Measurements from ENCODE around the gene PRDM16.

The PRDM16 gene

DNA sequence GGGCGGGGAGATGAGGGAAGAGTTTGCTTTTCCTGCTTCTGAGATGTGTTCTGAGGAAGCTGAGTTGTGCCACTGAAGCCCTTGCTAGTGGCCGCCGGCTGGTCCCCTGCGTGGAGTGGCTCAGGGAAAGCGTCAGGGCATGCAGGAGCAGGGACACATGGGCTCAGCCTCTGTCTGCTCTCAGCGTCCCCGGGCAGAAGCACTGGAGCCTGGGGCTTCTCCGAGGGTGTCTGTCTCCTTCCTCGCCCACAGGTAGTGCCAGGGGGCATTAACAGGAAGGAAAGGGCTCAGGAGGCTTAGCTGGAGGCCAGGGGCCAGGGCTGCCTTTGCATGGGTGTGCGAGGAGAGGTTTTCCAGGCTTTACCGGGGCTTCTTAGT lies 7.3 kb downstream of the PRDM16 start:
- no peak overlapping the region for H3K27ac ChIP-seq (replicated peaks; ENCODE audit: low read length)
- H4K91ac ChIP-seq (ENCODE audit: low read depth, low read length, poor library complexity): no peak overlapping the region
- H2BK15ac ChIP-seq (ENCODE audit: low read length): peak overlapping the region; percentile 87
- H3K27me3 ChIP-seq (ENCODE audit: control insufficient read depth in 3 of 3, insufficient read depth in 3 of 3, low read depth in 1 of 3, low read length in 3 of 3): peaks cover 17 to 95% (median 40%) of the 10 kb centered on the region in 3 experiments
- no peak overlapping the region for H3K4ac ChIP-seq (ENCODE audit: low read length)
- H3K4me3 ChIP-seq (ENCODE audit: low read length in 2 of 2): no peak overlapping the region
- WGBS, 2 donors (ENCODE audit: extremely low coverage in 2 of 2, insufficient read length in 2 of 2, insufficient replicate concordance in 1 of 2): no CpG with 5 or more reads among the region's 11 CpGs
- no peaks in the 10 kb centered on the region for H3K9me3 ChIP-seq (replicated peaks in 1 of 2; ENCODE audit: control insufficient read depth in 2 of 2, insufficient read depth in 1 of 2, low read depth in 1 of 2, low read length in 2 of 2)
- peaks cover 0 to 42% of the 10 kb centered on the region in 2 donors for H3K4me1 ChIP-seq (ENCODE audit: control insufficient read depth in 2 of 2, insufficient read depth in 1 of 2, low read depth in 1 of 2, low read length in 2 of 2)
- peak overlapping the region; percentile 86 for H2AK5ac ChIP-seq (ENCODE audit: low read depth, low read length)
- peaks cover 31% of the 10 kb centered on the region for H3K79me1 ChIP-seq (ENCODE audit: low read depth, low read length)
- DNase-seq (ENCODE audit: low spot score): no peak
- H2AFZ ChIP-seq (ENCODE audit: low read length): no peak overlapping the region
- H3K23ac ChIP-seq (ENCODE audit: low read depth, low read length, poor library complexity): no peak overlapping the region
- no peak overlapping the region for H4K8ac ChIP-seq (ENCODE audit: low read depth, low read length)
- peak overlapping the region; percentile 91 for H3K18ac ChIP-seq (ENCODE audit: low read length)
- H3K36me3 ChIP-seq (replicated peaks in 1 of 2; ENCODE audit: control insufficient read depth in 2 of 2, insufficient read depth in 2 of 2, low read length in 2 of 2): no peaks in the 10 kb centered on the region
- peak overlapping the region; percentile 72 for H3K9ac ChIP-seq (ENCODE audit: low read depth, low read length, poor library complexity)
- H3K14ac ChIP-seq (ENCODE audit: low read length): no peak overlapping the region
- H2BK5ac ChIP-seq (ENCODE audit: low read length): peak overlapping the region; percentile 76
- H2BK120ac ChIP-seq (ENCODE audit: low read depth, low read length): peak overlapping the region; percentile 54
- H2BK12ac ChIP-seq (ENCODE audit: low read length): peak overlapping the region; percentile 99
- no peak overlapping the region for H3K4me2 ChIP-seq (ENCODE audit: insufficient read depth, low read length, poor library complexity, severe bottlenecking)

- Histone ChIP-seq H2AK5ac (ENCODE audit: low read depth, low read length) (peak overlapping the region; percentile 53), H3K27me3 (ENCODE audit: control insufficient read depth in 3 of 3, insufficient read depth in 3 of 3, low read depth in 1 of 3, low read length in 3 of 3) (peaks cover 17 to 95% (median 33%) of the 10 kb centered on the region in 3 experiments), H2BK5ac (ENCODE audit: low read length) (no peak overlapping the region), H3K9me3 (replicated peaks in 1 of 2; ENCODE audit: control insufficient read depth in 2 of 2, insufficient read depth in 1 of 2, low read depth in 1 of 2, low read length in 2 of 2) (no peaks in the 10 kb centered on the region), H3K4me2 (ENCODE audit: insufficient read depth, low read length, poor library complexity, severe bottlenecking) (no peak overlapping the region), H4K8ac (ENCODE audit: low read depth, low read length) (no peak overlapping the region), H3K79me1 (ENCODE audit: low read depth, low read length) (peaks cover 30% of the 10 kb centered on the region), H2BK15ac (ENCODE audit: low read length) (peak overlapping the region; percentile 82), H2AFZ (ENCODE audit: low read length) (no peak overlapping the region), H3K9ac (ENCODE audit: low read depth, low read length, poor library complexity) (no peak overlapping the region), H3K36me3 (replicated peaks in 1 of 2; ENCODE audit: control insufficient read depth in 2 of 2, insufficient read depth in 2 of 2, low read length in 2 of 2) (no peaks in the 10 kb centered on the region), H3K18ac (ENCODE audit: low read length) (peak overlapping the region; percentile 81), H3K14ac (ENCODE audit: low read length) (no peak overlapping the region), H3K4me1 (ENCODE audit: control insufficient read depth in 2 of 2, insufficient read depth in 1 of 2, low read depth in 1 of 2, low read length in 2 of 2) (peaks cover 0 to 39% of the 10 kb centered on the region in 2 donors), H2BK120ac (ENCODE audit: low read depth, low read length) (no peak overlapping the region), H4K91ac (ENCODE audit: low read depth, low read length, poor library complexity) (no peak overlapping the region), H3K27ac (replicated peaks; ENCODE audit: low read length) (no peak overlapping the region), H3K4me3 (ENCODE audit: low read length in 2 of 2) (no peak overlapping the region), H2BK12ac (ENCODE audit: low read length) (peak overlapping the region; percentile 6), H3K4ac (ENCODE audit: low read length) (peak overlapping the region; percentile 60), H3K23ac (ENCODE audit: low read depth, low read length, poor library complexity) (no peak overlapping the region)
- WGBS, 2 donors (ENCODE audit: extremely low coverage in 2 of 2, insufficient read length in 2 of 2, insufficient replicate concordance in 1 of 2): no CpG with 5 or more reads among the region's 9 CpGs
- DNase-seq (ENCODE audit: low spot score): no peak
These were observed 8.1 kb downstream of the PRDM16 start for GRCh38 chr1:3077081-3077480.

DNA sequence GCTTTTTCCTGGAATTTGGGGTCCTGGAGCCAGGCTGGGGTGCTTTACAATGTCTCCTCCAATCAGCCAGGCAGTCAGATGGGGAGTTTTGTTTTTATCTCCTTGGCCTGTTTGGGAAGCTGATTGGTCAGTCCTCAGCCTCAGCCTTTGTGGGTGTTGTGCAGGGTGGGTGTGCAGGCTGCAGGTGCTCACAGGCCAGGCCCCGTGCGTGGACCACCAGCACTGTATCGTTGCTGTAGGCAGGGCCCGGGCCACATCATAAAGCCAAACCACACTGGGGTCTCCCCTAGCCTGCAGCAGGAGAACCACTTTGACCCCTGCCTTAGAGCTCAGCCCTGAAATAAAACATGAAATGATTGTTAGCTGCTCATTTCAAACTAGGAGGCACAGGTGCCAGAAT lies 8.6 kb downstream of the PRDM16 start:
- no peak for DNase-seq (ENCODE audit: low spot score)
- Histone ChIP-seq H2BK120ac (ENCODE audit: low read depth, low read length) (no peak overlapping the region), H2BK15ac (ENCODE audit: low read length) (peak overlapping the region; percentile 82), H3K4me2 (ENCODE audit: insufficient read depth, low read length, poor library complexity, severe bottlenecking) (no peak overlapping the region), H2BK12ac (ENCODE audit: low read length) (no peak overlapping the region), H3K79me1 (ENCODE audit: low read depth, low read length) (peaks cover 27% of the 10 kb centered on the region), H2BK5ac (ENCODE audit: low read length) (no peak overlapping the region), H4K91ac (ENCODE audit: low read depth, low read length, poor library complexity) (no peak overlapping the region), H3K9me3 (replicated peaks in 1 of 2; ENCODE audit: control insufficient read depth in 2 of 2, insufficient read depth in 1 of 2, low read depth in 1 of 2, low read length in 2 of 2) (no peaks in the 10 kb centered on the region), H3K4me1 (ENCODE audit: control insufficient read depth in 2 of 2, insufficient read depth in 1 of 2, low read depth in 1 of 2, low read length in 2 of 2) (peaks cover 0 to 35% of the 10 kb centered on the region in 2 donors), H4K8ac (ENCODE audit: low read depth, low read length) (no peak overlapping the region), H2AFZ (ENCODE audit: low read length) (no peak overlapping the region), H3K4ac (ENCODE audit: low read length) (no peak overlapping the region), H3K36me3 (replicated peaks in 1 of 2; ENCODE audit: control insufficient read depth in 2 of 2, insufficient read depth in 2 of 2, low read length in 2 of 2) (no peaks in the 10 kb centered on the region), H3K14ac (ENCODE audit: low read length) (no peak overlapping the region), H2AK5ac (ENCODE audit: low read depth, low read length) (peak overlapping the region; percentile 53), H3K4me3 (ENCODE audit: low read length in 2 of 2) (no peak overlapping the region), H3K23ac (ENCODE audit: low read depth, low read length, poor library complexity) (no peak overlapping the region), H3K27ac (replicated peaks; ENCODE audit: low read length) (no peak overlapping the region), H3K18ac (ENCODE audit: low read length) (peak overlapping the region; percentile 84), H3K9ac (ENCODE audit: low read depth, low read length, poor library complexity) (peak overlapping the region; percentile 9), H3K27me3 (ENCODE audit: control insufficient read depth in 3 of 3, insufficient read depth in 3 of 3, low read depth in 1 of 3, low read length in 3 of 3) (peaks cover 13 to 93% (median 28%) of the 10 kb centered on the region in 3 experiments)
- no CpG with 5 or more reads among the region's 4 CpGs for WGBS, 2 donors (ENCODE audit: extremely low coverage in 2 of 2, insufficient read length in 2 of 2, insufficient replicate concordance in 1 of 2)

DNA sequence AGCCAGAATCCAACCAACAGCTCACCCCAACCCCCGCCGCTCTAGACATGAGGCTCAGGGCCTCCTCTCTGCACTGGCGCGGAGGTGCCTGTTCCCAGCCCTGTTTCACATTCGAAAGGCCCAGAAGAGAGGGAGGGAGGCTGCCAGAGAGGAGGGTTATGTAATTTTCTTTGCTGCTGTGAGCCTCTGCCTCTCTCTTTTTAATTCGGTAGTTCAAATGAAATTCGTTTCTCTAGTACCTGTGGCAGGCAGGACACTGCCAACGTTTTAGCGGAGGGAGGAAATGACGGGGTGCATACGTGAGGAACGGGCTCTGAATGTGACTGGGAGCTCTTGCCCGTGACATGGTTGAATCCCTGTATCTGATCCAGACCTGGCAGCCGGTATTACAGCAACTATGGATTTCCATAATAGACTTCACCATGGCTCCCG lies 9.4 kb downstream of the PRDM16 start:
- Histone ChIP-seq H4K8ac (ENCODE audit: low read depth, low read length) (no peak overlapping the region), H3K36me3 (replicated peaks in 1 of 2; ENCODE audit: control insufficient read depth in 2 of 2, insufficient read depth in 2 of 2, low read length in 2 of 2) (no peaks in the 10 kb centered on the region), H2BK5ac (ENCODE audit: low read length) (no peak overlapping the region), H3K27me3 (ENCODE audit: control insufficient read depth in 3 of 3, insufficient read depth in 3 of 3, low read depth in 1 of 3, low read length in 3 of 3) (peaks cover 6 to 92% (median 19%) of the 10 kb centered on the region in 3 experiments), H3K4me2 (ENCODE audit: insufficient read depth, low read length, poor library complexity, severe bottlenecking) (no peak overlapping the region), H3K4me3 (ENCODE audit: low read length in 2 of 2) (no peak overlapping the region), H3K23ac (ENCODE audit: low read depth, low read length, poor library complexity) (no peak overlapping the region), H3K4ac (ENCODE audit: low read length) (no peak overlapping the region), H2AK5ac (ENCODE audit: low read depth, low read length) (peak overlapping the region; percentile 76), H2BK120ac (ENCODE audit: low read depth, low read length) (no peak overlapping the region), H3K18ac (ENCODE audit: low read length) (no peak overlapping the region), H3K27ac (replicated peaks; ENCODE audit: low read length) (no peak overlapping the region), H3K14ac (ENCODE audit: low read length) (no peak overlapping the region), H4K91ac (ENCODE audit: low read depth, low read length, poor library complexity) (no peak overlapping the region), H2AFZ (ENCODE audit: low read length) (no peak overlapping the region), H3K4me1 (ENCODE audit: control insufficient read depth in 2 of 2, insufficient read depth in 1 of 2, low read depth in 1 of 2, low read length in 2 of 2) (peaks cover 0 to 29% of the 10 kb centered on the region in 2 donors), H2BK15ac (ENCODE audit: low read length) (no peak overlapping the region), H3K79me1 (ENCODE audit: low read depth, low read length) (peaks cover 25% of the 10 kb centered on the region), H2BK12ac (ENCODE audit: low read length) (no peak overlapping the region), H3K9me3 (replicated peaks in 1 of 2; ENCODE audit: control insufficient read depth in 2 of 2, insufficient read depth in 1 of 2, low read depth in 1 of 2, low read length in 2 of 2) (no peaks in the 10 kb centered on the region), H3K9ac (ENCODE audit: low read depth, low read length, poor library complexity) (no peak overlapping the region)
- no CpG with 5 or more reads among the region's 15 CpGs for WGBS, 2 donors (ENCODE audit: extremely low coverage in 2 of 2, insufficient read length in 2 of 2, insufficient replicate concordance in 1 of 2)
- DNase-seq (ENCODE audit: low spot score): no peak

All from neuronal stem cell (in vitro differentiated cells).